Hematopoietic multipotent progenitor cell (in vitro differentiated cells): ENCODE results near the gene STAC. TPM values are rescaled to one million over a fixed set of nuclear protein-coding genes. Genes with fewer than 3 reads are reported as not detected.
A peak's percentile ranks its signal among the peaks of the same experiment; 100 is the strongest.
"Not testable (repeated sequence)": the region's sequence is repeated elsewhere in the genome, so short reads cannot be mapped to it uniquely, and the experiment has no call there.

Source experiments
- DNase-seq, 3 donors: peaks; one replicate each; pipeline ENCODE4 v3.0.0-alpha.2; 2011 to 2015; ENCODE audit warnings: low read depth in 2 of 3, low spot score in 2 of 3
- total RNA-seq: library from RNA; depleted of rRNA; stranded (reverse); fragments of >200 nt; gene quantifications from one replicate; pipeline ENCODE4 v1.2.3, GENCODE V29; 2012

Gene STAC
- total RNA-seq, 1 donor, result 6.5 TPM

- DNase-seq, result no peak
Measured at GRCh38 chr3:36409862-36410261, 29.6 kb downstream of the STAC start.

GRCh38 chr3:36411587-36411986 is 31.3 kb downstream of the STAC start:
- DNase-seq, result no peak

GRCh38 chr3:36416599-36416998 is 36.3 kb downstream of the STAC start:
- DNase-seq, result no peak

- DNase-seq, result no peak
Measured at GRCh38 chr3:36417237-36417636, 36.9 kb downstream of the STAC start.

GRCh38 chr3:36418296-36418695 is 38.0 kb downstream of the STAC start:
- DNase-seq, result no peak

GRCh38 chr3:36428445-36428844 is 48.1 kb downstream of the STAC start:
- no peak for DNase-seq

- no peak for DNase-seq
Measured at GRCh38 chr3:36429986-36430485, 49.7 kb downstream of the STAC start.

- DNase-seq, result no peak
Measured at GRCh38 chr3:36433511-36433910, 53.2 kb downstream of the STAC start.

GRCh38 chr3:36434687-36435426 is 54.6 kb downstream of the STAC start:
- DNase-seq, result peak in 1 of 3 donors; percentile 36

- DNase-seq, result no peak
Measured at GRCh38 chr3:36443028-36443686, 62.9 kb downstream of the STAC start.

- no peak for DNase-seq
Measured at GRCh38 chr3:36444909-36445308, 64.6 kb downstream of the STAC start.

GRCh38 chr3:36446276-36446675 is 66.0 kb downstream of the STAC start:
- DNase-seq, result no peak

GRCh38 chr3:36447061-36447460 is 66.8 kb downstream of the STAC start:
- no peak for DNase-seq

- no peak for DNase-seq
Measured at GRCh38 chr3:36451816-36452215, 71.5 kb downstream of the STAC start.

- DNase-seq, result not testable (repeated sequence)
Measured at GRCh38 chr3:36453213-36453612, 72.9 kb downstream of the STAC start.

- DNase-seq, result not testable (repeated sequence)
Measured at GRCh38 chr3:36453896-36454295, 73.6 kb downstream of the STAC start.

- DNase-seq, result no peak
Measured at GRCh38 chr3:36455406-36455805, 75.1 kb downstream of the STAC start.

- DNase-seq, result no peak
Measured at GRCh38 chr3:36456784-36457183, 76.5 kb downstream of the STAC start.

GRCh38 chr3:36457667-36458066 is 77.4 kb downstream of the STAC start:
- DNase-seq, result no peak

- DNase-seq, result no peak
Measured at GRCh38 chr3:36459177-36459576, 78.9 kb downstream of the STAC start.

- DNase-seq, result no peak
Measured at GRCh38 chr3:36461597-36461996, 81.3 kb downstream of the STAC start.

GRCh38 chr3:36472045-36472444 is 91.7 kb downstream of the STAC start:
- not testable (repeated sequence) for DNase-seq
